HepG2 (cell line): ENCODE results near the gene TMEM11. TPM values are rescaled to one million over a fixed set of nuclear protein-coding genes. Genes with fewer than 3 reads are reported as not detected.

Experiments
- ATF7-NPFF ChIP-seq: sonication (generic); formaldehyde crosslinking; IDR thresholded peaks from 2 replicates; pipeline ENCODE4 v1.8.1; 2023; ENCODE audit warnings: mild to moderate bottlenecking, low read depth, missing genetic modification reagents, moderate library complexity
- polyA plus RNA-seq, 8 experiments: library from polyadenylated mRNA; depleted of rRNA in 3 of 8; stranded (reverse) in 7 of 8; unstranded in 1 of 8; fragments of >200 nt; fragmentation: Illumina TruSeq in 4 of 8; extraction: Trizol in 4 of 8; gene quantifications; 2 replicates each; pipeline versions ENCODE4 v1.2.1 to v1.2.3, GENCODE V29; 2011 to 2016; ENCODE audit warnings: low read depth in 4 of 8, missing spikeins in 1 of 8, mixed read lengths in 1 of 8; ENCODE audit not compliant: insufficient read depth in 1 of 8
- total RNA-seq, 5 experiments: library from RNA; depleted of rRNA; stranded (reverse); fragments of >200 nt; fragmentation: Illumina TruSeq; extraction: Trizol; gene quantifications; 2 replicates each; pipeline ENCODE4 v1.2.3, GENCODE V29; 2016; ENCODE audit warnings: low read depth in 1 of 5
- TF ChIP-seq, protein P1 (sequence below), 2 experiments: sonication (generic) in 1 of 2; formaldehyde crosslinking in 1 of 2; IDR thresholded peaks; 2 replicates each; pipeline versions ENCODE4 v1.5.1 to v1.6.1; 2011 to 2020; ENCODE audit warnings: borderline replicate concordance in 1 of 2, low read depth in 1 of 2, low read length in 1 of 2, mild to moderate bottlenecking in 1 of 2, missing genetic modification reagents in 1 of 2, moderate library complexity in 1 of 2
- TF ChIP-seq, protein P2 (sequence below): sonication (generic); formaldehyde crosslinking; conservative IDR thresholded peaks from 2 replicates; pipeline ENCODE4 v1.4.0; 2020; ENCODE audit warnings: missing genetic modification reagents
- TF ChIP-seq, protein P3 (sequence below): IDR thresholded peaks from 2 replicates; pipeline ENCODE4 v1.6.1; 2016; ENCODE audit warnings: missing biosample characterization, missing genetic modification reagents, low read depth

The TMEM11 gene
- total and polyA plus RNA-seq, 2 of the 13 experiments (the other 11 are each of a cell fraction or from before 2014, with no cell fraction given): 18.7 to 35.0 TPM

DNA sequence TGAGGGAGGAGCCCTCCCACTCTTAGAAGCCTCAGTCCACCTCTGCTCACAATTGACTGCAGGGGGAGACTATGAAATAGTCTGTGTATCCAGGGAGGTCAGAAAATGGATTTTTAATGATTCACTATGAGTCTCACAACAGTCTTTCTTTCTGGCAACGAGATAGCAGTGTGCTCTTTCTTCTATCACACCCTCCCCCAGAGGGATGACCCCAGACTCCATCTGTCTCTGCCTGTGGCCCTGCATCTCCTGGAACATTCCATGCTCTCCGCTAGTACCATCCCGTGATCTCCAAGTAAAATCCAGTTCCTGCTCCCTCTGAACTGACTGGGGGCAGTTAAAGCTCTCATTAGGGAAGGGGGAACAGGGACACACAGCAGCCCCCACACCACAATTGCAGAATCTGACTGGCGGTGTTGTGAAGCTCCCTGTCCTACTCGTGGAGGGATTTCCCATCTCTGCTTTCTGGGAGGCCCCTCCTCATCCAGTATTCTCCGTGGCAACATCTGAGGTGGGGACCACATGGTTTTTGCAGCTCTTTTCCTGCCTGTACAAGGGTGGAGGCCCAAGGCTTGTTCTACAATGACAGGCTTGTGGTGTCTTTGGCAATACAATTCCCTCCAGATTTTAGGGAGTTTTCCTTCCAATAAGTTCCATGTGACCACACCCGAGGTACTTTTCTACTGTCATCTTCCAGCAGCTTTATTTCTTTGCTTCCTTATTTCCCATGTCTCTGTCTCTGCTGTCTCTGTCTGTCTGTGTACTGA, 19.8 kb upstream of the TMEM11 start (continued):
- TF ChIP-seq, protein P1, sequence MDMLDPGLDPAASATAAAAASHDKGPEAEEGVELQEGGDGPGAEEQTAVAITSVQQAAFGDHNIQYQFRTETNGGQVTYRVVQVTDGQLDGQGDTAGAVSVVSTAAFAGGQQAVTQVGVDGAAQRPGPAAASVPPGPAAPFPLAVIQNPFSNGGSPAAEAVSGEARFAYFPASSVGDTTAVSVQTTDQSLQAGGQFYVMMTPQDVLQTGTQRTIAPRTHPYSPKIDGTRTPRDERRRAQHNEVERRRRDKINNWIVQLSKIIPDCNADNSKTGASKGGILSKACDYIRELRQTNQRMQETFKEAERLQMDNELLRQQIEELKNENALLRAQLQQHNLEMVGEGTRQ (IDR thresholded peaks at IDR 0.05; ENCODE audit: low read depth, low read length): no peak
- TF ChIP-seq, protein P1 (CRISPR knock-in tag; IDR thresholded peaks at IDR 0.05; ENCODE audit: borderline replicate concordance): no peak
- TF ChIP-seq, protein P2, sequence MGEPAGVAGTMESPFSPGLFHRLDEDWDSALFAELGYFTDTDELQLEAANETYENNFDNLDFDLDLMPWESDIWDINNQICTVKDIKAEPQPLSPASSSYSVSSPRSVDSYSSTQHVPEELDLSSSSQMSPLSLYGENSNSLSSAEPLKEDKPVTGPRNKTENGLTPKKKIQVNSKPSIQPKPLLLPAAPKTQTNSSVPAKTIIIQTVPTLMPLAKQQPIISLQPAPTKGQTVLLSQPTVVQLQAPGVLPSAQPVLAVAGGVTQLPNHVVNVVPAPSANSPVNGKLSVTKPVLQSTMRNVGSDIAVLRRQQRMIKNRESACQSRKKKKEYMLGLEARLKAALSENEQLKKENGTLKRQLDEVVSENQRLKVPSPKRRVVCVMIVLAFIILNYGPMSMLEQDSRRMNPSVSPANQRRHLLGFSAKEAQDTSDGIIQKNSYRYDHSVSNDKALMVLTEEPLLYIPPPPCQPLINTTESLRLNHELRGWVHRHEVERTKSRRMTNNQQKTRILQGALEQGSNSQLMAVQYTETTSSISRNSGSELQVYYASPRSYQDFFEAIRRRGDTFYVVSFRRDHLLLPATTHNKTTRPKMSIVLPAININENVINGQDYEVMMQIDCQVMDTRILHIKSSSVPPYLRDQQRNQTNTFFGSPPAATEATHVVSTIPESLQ: no peak
- TF ChIP-seq ATF7-NPFF: no peak
- TF ChIP-seq, protein P3, sequence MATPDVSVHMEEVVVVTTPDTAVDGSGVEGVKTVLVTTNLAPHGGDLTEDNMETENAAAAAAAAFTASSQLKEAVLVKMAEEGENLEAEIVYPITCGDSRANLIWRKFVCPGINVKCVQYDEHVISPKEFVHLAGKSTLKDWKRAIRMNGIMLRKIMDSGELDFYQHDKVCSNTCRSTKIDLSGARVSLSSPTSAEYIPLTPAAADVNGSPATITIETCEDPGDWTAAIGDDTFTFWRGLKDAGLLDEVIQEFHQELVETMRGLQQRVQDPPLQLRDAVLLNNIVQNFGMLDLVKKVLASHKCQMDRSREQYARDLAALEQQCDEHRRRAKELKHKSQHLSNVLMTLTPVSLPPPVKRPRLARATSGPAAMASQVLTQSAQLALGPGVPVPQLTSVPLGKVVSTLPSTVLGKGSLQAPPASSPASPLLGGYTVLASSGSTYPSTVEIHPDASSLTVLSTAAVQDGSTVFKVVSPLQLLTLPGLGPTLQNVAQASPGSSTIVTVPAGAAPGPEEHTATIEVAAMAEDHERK (CRISPR knock-in tag): no peak
